ACC112 (cell line): ENCODE results near the gene KCMF1.

Experiments used
- H2AFZ ChIP-seq: fragments of 200-600 bp; sonication (generic); one replicate; pipeline ENCODE4 v1.6.0; 2017; ENCODE audit warnings: antibody characterized with exemption, low read length; ENCODE audit not compliant: unreplicated experiment
- H3K27ac ChIP-seq: fragments of 200-600 bp; sonication (generic); 2 replicates; pipeline ENCODE4 v1.5.1; 2014; ENCODE audit warnings: low read depth, mild to moderate bottlenecking, antibody characterized with exemption, low read length, moderate library complexity
- H3K27me3 ChIP-seq: fragments of 200-600 bp; sonication (generic); 2 replicates; pipeline ENCODE4 v1.6.1; 2014; ENCODE audit warnings: mild to moderate bottlenecking, antibody characterized with exemption, low read length, moderate library complexity, mixed read lengths; ENCODE audit not compliant: insufficient read depth
- H3K36me3 ChIP-seq: fragments of 200-600 bp; sonication (generic); 2 replicates; pipeline ENCODE4 v1.6.1; 2016; ENCODE audit warnings: mild to moderate bottlenecking, antibody characterized with exemption, low read length, moderate library complexity, mixed read lengths; ENCODE audit not compliant: insufficient read depth
- H3K4me1 ChIP-seq: fragments of 200-600 bp; sonication (generic); one replicate; pipeline ENCODE4 v1.6.1; 2016; ENCODE audit warnings: low read length, mixed read lengths; ENCODE audit not compliant: insufficient read depth, unreplicated experiment, control insufficient read depth
- H3K4me3 ChIP-seq: fragments of 200-600 bp; sonication (generic); 2 replicates; pipeline ENCODE4 v1.5.1; 2014; ENCODE audit warnings: mild to moderate bottlenecking, low read depth, low read length
- H3K79me2 ChIP-seq: fragments of 200-600 bp; sonication (generic); one replicate; pipeline ENCODE4 v1.6.0; 2016; ENCODE audit warnings: low read length; ENCODE audit not compliant: control insufficient read depth, unreplicated experiment, insufficient read depth

Gene KCMF1

GRCh38 chr2:85083092-85083491 lies 112.1 kb downstream of the KCMF1 start:
- H2AFZ ChIP-seq, result no peak overlapping the region
- no peak overlapping the region for H3K4me3 ChIP-seq

GRCh38 chr2:85085563-85085962 lies 114.6 kb downstream of the KCMF1 start:
- peaks cover 87% of the 10 kb centered on the region for H3K27me3 ChIP-seq
- H3K27ac ChIP-seq, result no peak overlapping the region
- H3K79me2 ChIP-seq, result no peaks in the 10 kb centered on the region
- no peaks in the 10 kb centered on the region for H3K4me1 ChIP-seq
- no peak overlapping the region for H3K4me3 ChIP-seq
- H2AFZ ChIP-seq, result no peak overlapping the region
- no peaks in the 10 kb centered on the region for H3K36me3 ChIP-seq

More at GRCh38 chr2:85083092-85083491, 112.1 kb downstream of the KCMF1 start:
- no peaks in the 10 kb centered on the region for H3K36me3 ChIP-seq
- H3K4me1 ChIP-seq, result no peaks in the 10 kb centered on the region
- no peak overlapping the region for H3K27ac ChIP-seq
- peaks cover 69% of the 10 kb centered on the region for H3K27me3 ChIP-seq
- H3K79me2 ChIP-seq, result no peaks in the 10 kb centered on the region

- H2AFZ ChIP-seq, result no peak overlapping the region
- H3K27ac ChIP-seq, result no peak overlapping the region
- H3K36me3 ChIP-seq, result no peaks in the 10 kb centered on the region
- no peaks in the 10 kb centered on the region for H3K4me1 ChIP-seq
- no peaks in the 10 kb centered on the region for H3K79me2 ChIP-seq
- H3K27me3 ChIP-seq, result peaks cover 71% of the 10 kb centered on the region
- H3K4me3 ChIP-seq, result no peak overlapping the region
Observed at GRCh38 chr2:85087541-85087940, 116.6 kb downstream of the KCMF1 start.

- Histone ChIP-seq H3K36me3 (no peaks in the 10 kb centered on the region), H3K4me3 (no peak overlapping the region), H2AFZ (no peak overlapping the region), H3K79me2 (no peaks in the 10 kb centered on the region), H3K27ac (no peak overlapping the region), H3K4me1 (no peaks in the 10 kb centered on the region), H3K27me3 (peaks cover 57% of the 10 kb centered on the region)
Observed at GRCh38 chr2:85088921-85089320, 118.0 kb downstream of the KCMF1 start.

- no peak overlapping the region for H3K27ac ChIP-seq
- peaks cover 53% of the 10 kb centered on the region for H3K27me3 ChIP-seq
- H3K4me3 ChIP-seq, result no peak overlapping the region
- H3K4me1 ChIP-seq, result no peaks in the 10 kb centered on the region
- H2AFZ ChIP-seq, result no peak overlapping the region
- H3K79me2 ChIP-seq, result no peaks in the 10 kb centered on the region
- H3K36me3 ChIP-seq, result no peaks in the 10 kb centered on the region
Observed at GRCh38 chr2:85089585-85089984, 118.6 kb downstream of the KCMF1 start.

- H3K79me2 ChIP-seq, result no peaks in the 10 kb centered on the region
- no peaks in the 10 kb centered on the region for H3K4me1 ChIP-seq
- no peak overlapping the region for H2AFZ ChIP-seq
- peaks cover 33% of the 10 kb centered on the region for H3K27me3 ChIP-seq
- H3K4me3 ChIP-seq, result no peak overlapping the region
- H3K36me3 ChIP-seq, result no peaks in the 10 kb centered on the region
- no peak overlapping the region for H3K27ac ChIP-seq
Observed at GRCh38 chr2:85091838-85092237, 120.9 kb downstream of the KCMF1 start.

- Histone ChIP-seq H3K27ac (no peak overlapping the region), H3K79me2 (no peaks in the 10 kb centered on the region), H3K36me3 (no peaks in the 10 kb centered on the region), H3K4me3 (no peak overlapping the region), H3K4me1 (no peaks in the 10 kb centered on the region), H2AFZ (no peak overlapping the region), H3K27me3 (peaks cover 12% of the 10 kb centered on the region)
Observed at GRCh38 chr2:85095094-85095493, 124.1 kb downstream of the KCMF1 start.

- H3K4me3 ChIP-seq, result no peak overlapping the region
- H3K36me3 ChIP-seq, result no peaks in the 10 kb centered on the region
- no peaks in the 10 kb centered on the region for H3K79me2 ChIP-seq
- H2AFZ ChIP-seq, result no peak overlapping the region
- no peak overlapping the region for H3K27ac ChIP-seq
- H3K27me3 ChIP-seq, result peaks cover 9% of the 10 kb centered on the region; the same call in 1 of the 2 replicates
- no peaks in the 10 kb centered on the region for H3K4me1 ChIP-seq
Observed at GRCh38 chr2:85096616-85097015, 125.7 kb downstream of the KCMF1 start.

GRCh38 chr2:85104228-85104627 lies 133.3 kb downstream of the KCMF1 start:
- no peak overlapping the region for H2AFZ ChIP-seq
- peaks cover 3% of the 10 kb centered on the region; the same call in 1 of the 2 replicates for H3K27me3 ChIP-seq
- H3K36me3 ChIP-seq, result no peaks in the 10 kb centered on the region
- no peak overlapping the region for H3K27ac ChIP-seq
- H3K4me3 ChIP-seq, result no peak overlapping the region
- no peaks in the 10 kb centered on the region for H3K4me1 ChIP-seq
- H3K79me2 ChIP-seq, result no peaks in the 10 kb centered on the region

- H3K4me3 ChIP-seq, result no peak overlapping the region
- H3K27ac ChIP-seq, result no peak overlapping the region
- no peaks in the 10 kb centered on the region for H3K36me3 ChIP-seq
- H2AFZ ChIP-seq, result no peak overlapping the region
- peaks cover 3% of the 10 kb centered on the region for H3K4me1 ChIP-seq
- peaks cover 3% of the 10 kb centered on the region; the same call in 1 of the 2 replicates for H3K27me3 ChIP-seq
- no peaks in the 10 kb centered on the region for H3K79me2 ChIP-seq
Observed at GRCh38 chr2:85106489-85107180, 135.7 kb downstream of the KCMF1 start.
